Thoracic aorta (tissue), 2 donors: ENCODE data around the gene INIP. TPM values are rescaled to one million over a fixed set of nuclear protein-coding genes. Genes with fewer than 3 reads are reported as not detected.

Experiments
- ATAC-seq: fragments of 150-250 bp; one replicate; pipeline ENCODE4 v1.8.0; 2017; ENCODE audit warnings: low read depth; ENCODE audit not compliant: insufficient number of reproducible peaks, low FRiP score
- DNase-seq: peaks from one replicate; pipeline ENCODE4 v3.0.0-alpha.2; 2020; ENCODE audit warnings: low spot score
- H3K27ac ChIP-seq, 2 donors: fragments of 200-600 bp; sonication (generic); 1 replicate in 1 of 2; 2 replicates in 1 of 2; pipeline ENCODE4 v1.5.1; 2016; ENCODE audit warnings: mild to moderate bottlenecking in 2 of 2, moderate library complexity in 2 of 2
- H3K27me3 ChIP-seq: fragments of 200-600 bp; sonication (generic); replicated peaks from 2 replicates; pipeline ENCODE4 v1.6.0; 2016; ENCODE audit warnings: mild to moderate bottlenecking; ENCODE audit not compliant: insufficient read depth
- H3K36me3 ChIP-seq: fragments of 200-600 bp; sonication (generic); one replicate; pipeline ENCODE4 v1.5.1; 2016
- H3K4me1 ChIP-seq, 2 donors: fragments of 200-600 bp; sonication (generic); 1 replicate in 1 of 2; 2 replicates in 1 of 2; pipeline versions ENCODE4 v1.5.1 to v1.6.0; 2016; ENCODE audit warnings: low read depth in 2 of 2, mild to moderate bottlenecking in 1 of 2; ENCODE audit not compliant: control insufficient read depth in 1 of 2
- H3K4me3 ChIP-seq: fragments of 200-600 bp; sonication (generic); 2 replicates; pipeline ENCODE4 v1.5.1; 2016; ENCODE audit warnings: mild to moderate bottlenecking
- H3K9me3 ChIP-seq: fragments of 200-600 bp; sonication (generic); 2 replicates; pipeline ENCODE4 v1.5.1; 2016
- total RNA-seq, 2 donors: library from RNA; depleted of rRNA; stranded (reverse); fragments of >200 nt; gene quantifications; one replicate each; pipeline versions ENCODE4 v1.1.0 to v1.2.3, GENCODE V29; 2016
- TF ChIP-seq, protein P1 (sequence below): fragments of 200-600 bp; sonication (generic); IDR thresholded peaks from one replicate; pipeline ENCODE4 v1.5.1; 2019; ENCODE audit warnings: antibody characterized with exemption

The INIP gene
- total RNA-seq, 2 donors from 2014 or later = 16.1 to 21.6 TPM

DNA sequence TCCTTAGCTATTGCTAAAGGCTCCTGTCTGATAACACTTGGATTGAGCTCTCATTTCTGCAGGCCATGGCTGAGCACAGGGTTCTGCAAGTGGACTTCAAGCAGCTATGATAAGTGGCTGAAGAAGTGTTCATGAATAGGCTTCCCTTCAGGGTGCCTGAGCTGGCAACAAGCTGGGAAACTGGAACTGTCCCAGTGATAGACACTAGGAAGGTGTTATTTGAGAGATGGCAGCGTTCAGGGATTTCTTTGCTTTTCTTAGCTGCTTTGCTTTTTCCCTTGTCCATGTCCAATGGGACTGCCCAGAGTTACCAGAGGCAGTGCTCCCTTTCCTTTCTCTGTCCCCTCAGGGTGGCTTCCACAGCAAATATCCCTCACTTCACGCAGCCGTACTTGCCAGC, 75.8 kb downstream of the INIP start:
- Histone ChIP-seq H3K9me3 (peaks cover 7% of the 10 kb centered on the region), H3K4me3 (no peak overlapping the region), H3K36me3 (no peaks in the 10 kb centered on the region), H3K27ac (no peak overlapping the region), H3K27me3 (no peaks in the 10 kb centered on the region), H3K4me1 (no peaks in the 10 kb centered on the region)
- no peak for DNase-seq
- ATAC-seq = no peak
- TF ChIP-seq, protein P1, sequence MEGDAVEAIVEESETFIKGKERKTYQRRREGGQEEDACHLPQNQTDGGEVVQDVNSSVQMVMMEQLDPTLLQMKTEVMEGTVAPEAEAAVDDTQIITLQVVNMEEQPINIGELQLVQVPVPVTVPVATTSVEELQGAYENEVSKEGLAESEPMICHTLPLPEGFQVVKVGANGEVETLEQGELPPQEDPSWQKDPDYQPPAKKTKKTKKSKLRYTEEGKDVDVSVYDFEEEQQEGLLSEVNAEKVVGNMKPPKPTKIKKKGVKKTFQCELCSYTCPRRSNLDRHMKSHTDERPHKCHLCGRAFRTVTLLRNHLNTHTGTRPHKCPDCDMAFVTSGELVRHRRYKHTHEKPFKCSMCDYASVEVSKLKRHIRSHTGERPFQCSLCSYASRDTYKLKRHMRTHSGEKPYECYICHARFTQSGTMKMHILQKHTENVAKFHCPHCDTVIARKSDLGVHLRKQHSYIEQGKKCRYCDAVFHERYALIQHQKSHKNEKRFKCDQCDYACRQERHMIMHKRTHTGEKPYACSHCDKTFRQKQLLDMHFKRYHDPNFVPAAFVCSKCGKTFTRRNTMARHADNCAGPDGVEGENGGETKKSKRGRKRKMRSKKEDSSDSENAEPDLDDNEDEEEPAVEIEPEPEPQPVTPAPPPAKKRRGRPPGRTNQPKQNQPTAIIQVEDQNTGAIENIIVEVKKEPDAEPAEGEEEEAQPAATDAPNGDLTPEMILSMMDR = no peak

DNA sequence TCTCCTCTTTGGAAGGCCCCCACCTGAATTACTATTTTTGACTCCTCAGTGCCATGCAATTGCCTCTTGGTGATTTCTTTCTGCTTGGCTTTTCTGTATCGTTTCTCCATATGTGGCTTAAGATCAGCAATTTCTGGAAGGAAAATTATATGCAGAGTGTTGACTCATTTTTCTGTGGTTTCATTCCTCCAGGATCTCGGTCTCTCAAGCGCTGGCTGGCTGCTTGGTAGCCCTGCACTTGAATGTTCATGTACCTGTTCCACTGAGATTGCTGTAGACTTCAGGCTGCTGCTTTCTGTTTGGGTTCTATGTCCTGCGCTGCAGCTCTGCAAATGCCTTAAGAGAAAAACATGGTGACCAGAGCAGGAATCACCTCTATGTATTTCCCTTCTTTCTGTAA, 77.6 kb downstream of the INIP start:
- no peaks in the 10 kb centered on the region for H3K36me3 ChIP-seq
- H3K4me1 ChIP-seq = no peaks in the 10 kb centered on the region
- H3K27me3 ChIP-seq = no peaks in the 10 kb centered on the region
- ATAC-seq (no peak), DNase-seq (no peak)
- H3K4me3 ChIP-seq = no peak overlapping the region
- H3K27ac ChIP-seq = no peak overlapping the region
- peaks cover 7% of the 10 kb centered on the region for H3K9me3 ChIP-seq
- TF ChIP-seq, protein P1 = no peak

Other genes with a start within 250 kb of the INIP start
- gene KIAA1958, start 231.3 kb downstream of the INIP start, total RNA-seq = 1 to 10 TPM; 5.8 to 6.0 TPM
- gene SNX30, start 32.6 kb upstream of the INIP start, total RNA-seq = 10 to 100 TPM; 11.2 to 36.3 TPM
- gene SLC46A2, start 172.8 kb upstream of the INIP start, total RNA-seq = 1 to 10 TPM; 2.0 to 2.7 TPM